ENCODE data around the gene ZNF669. TPM values are rescaled to one million over a fixed set of nuclear protein-coding genes. Genes with fewer than 3 reads are reported as not detected.
"Not testable (repeated sequence)": the region's sequence is repeated elsewhere in the genome, so short reads cannot be mapped to it uniquely, and the experiment has no call there.

ZNF669 gene
- total RNA-seq, result 0.64 TPM

- peak; percentile 92 to 99 for DNase-seq (ENCODE audit: low spot score in 2 of 2)
- peaks cover 0 to 28% of the 10 kb centered on the region in 2 donors for H3K9me3 ChIP-seq
- peak within 1 kb of the TSS; percentile 67 to 86 for H3K27ac ChIP-seq
- H3K4me3 ChIP-seq, result peak within 1 kb of the TSS; percentile 63 to 75
- peak in 1 of 3 experiments; percentile 10 for TF ChIP-seq CTCF (IDR thresholded peaks at IDR 0.05)
- peaks cover 29 to 32% of the 10 kb centered on the region in 2 donors for H3K36me3 ChIP-seq
- no peaks in the 10 kb centered on the region for H3K27me3 ChIP-seq
- intact Hi-C loops (cut with DNase I), result loop anchor here (1.0 to 5.0 kb wide), 3 partner anchors 26 to 172 kb away; partner anchors contain the start of genes AHCTF1 and ZNF670
- H3K4me1 ChIP-seq, result peaks cover 0 to 13% of the 10 kb centered on the region in 2 donors
Measured at GRCh38 chr1:247103859-247104591, at the start of gene ZNF669. ZNF669 (minus strand) TSS chr1:247104356; CDS start chr1:247104199, 157 bp downstream.

- Histone ChIP-seq H3K9me3 (peaks cover 11 to 98% of the 10 kb centered on the region in 2 donors), H3K36me3 (peaks cover 7 to 16% of the 10 kb centered on the region in 2 donors)
Measured at GRCh38 chr1:247147781-247148180, 43.6 kb upstream of the ZNF669 start.

DNA sequence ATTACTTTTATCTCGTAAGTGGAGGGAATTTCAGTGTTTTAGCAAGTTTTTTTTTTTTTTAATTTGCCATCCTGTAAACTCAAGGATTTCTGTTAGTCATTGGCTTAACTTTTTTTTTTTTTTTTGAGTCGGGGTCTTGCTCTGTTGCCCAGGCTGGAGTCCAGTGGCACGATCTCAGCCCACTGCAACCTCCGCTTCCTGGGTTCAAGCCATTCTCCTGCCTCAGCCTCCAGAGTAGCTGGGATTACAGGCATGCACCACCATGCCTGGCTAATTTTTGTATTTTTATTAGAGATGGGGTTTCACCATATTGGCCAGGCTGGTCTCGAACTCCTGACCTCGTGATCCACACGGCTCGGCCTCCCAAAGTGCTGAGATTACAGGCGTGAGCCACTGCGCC, 43.0 kb upstream of the ZNF669 start:
- H3K27ac ChIP-seq; H3K4me3 ChIP-seq; intact Hi-C loops (cut with DNase I); H3K4me1 ChIP-seq; H3K27me3 ChIP-seq; DNase-seq (ENCODE audit: low spot score in 2 of 2): not testable (repeated sequence)
- Histone ChIP-seq H3K9me3 (peaks cover 12 to 99% of the 10 kb centered on the region in 2 donors), H3K36me3 (peaks cover 7 to 16% of the 10 kb centered on the region in 2 donors)

More at GRCh38 chr1:247147781-247148180, 43.6 kb upstream of the ZNF669 start:
- intact Hi-C loops (cut with DNase I), result no loop called here
- Histone ChIP-seq H3K27ac (no peak overlapping the region), H3K27me3 (no peaks in the 10 kb centered on the region), H3K4me1 (no peaks in the 10 kb centered on the region), H3K4me3 (no peak overlapping the region)
- TF ChIP-seq CTCF (IDR thresholded peaks at IDR 0.05), result no peak
- no peak for DNase-seq (ENCODE audit: low spot score in 2 of 2)

DNA sequence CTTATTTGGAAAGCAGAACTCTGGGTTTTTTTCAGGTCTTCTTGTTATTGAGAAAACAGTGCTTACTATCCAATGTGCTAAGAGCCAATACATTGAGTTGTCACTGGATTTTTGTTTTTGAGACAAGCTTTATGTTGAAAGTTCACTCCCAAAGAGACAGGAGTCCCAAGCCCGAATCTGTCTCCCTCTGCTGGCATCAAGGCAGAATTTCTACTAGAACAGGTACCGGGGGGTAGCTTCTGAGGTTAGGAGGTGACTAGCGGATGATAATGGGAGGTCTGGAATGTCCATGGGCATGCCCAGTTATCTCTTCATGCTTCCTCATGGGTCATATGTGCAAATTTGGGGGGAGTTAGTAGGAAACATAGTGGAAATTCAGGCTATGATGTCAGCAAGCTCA, 42.5 kb upstream of the ZNF669 start:
- Histone ChIP-seq H3K27me3 (no peaks in the 10 kb centered on the region), H3K4me1 (no peaks in the 10 kb centered on the region), H3K36me3 (peaks cover 7 to 19% of the 10 kb centered on the region in 2 donors), H3K9me3 (peaks cover 17 to 99% of the 10 kb centered on the region in 2 donors), H3K27ac (no peak overlapping the region), H3K4me3 (no peak overlapping the region)
- intact Hi-C loops (cut with DNase I), result no loop called here
- no peak for DNase-seq (ENCODE audit: low spot score in 2 of 2)
- TF ChIP-seq CTCF (IDR thresholded peaks at IDR 0.05), result no peak

DNA sequence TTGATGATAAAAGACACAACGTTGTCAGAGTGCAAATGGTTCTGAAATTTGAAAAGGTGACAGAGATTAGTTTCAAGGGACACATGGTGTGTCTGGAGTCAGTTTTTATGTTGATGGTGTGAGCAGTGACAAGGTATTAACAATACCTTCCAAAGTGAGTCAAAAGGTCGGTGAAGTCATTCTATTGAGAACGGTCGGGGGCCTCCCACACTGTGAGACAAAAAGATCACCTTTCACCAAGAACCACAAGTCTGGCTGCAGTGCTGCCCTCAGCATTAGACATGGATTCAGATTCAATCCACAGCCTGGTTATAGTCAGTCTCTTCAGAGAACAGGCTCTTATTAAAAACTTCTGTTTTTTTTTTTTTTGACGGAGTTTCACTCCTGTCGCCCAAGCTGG, 41.1 kb upstream of the ZNF669 start:
- intact Hi-C loops (cut with DNase I), result no loop called here
- peaks cover 7 to 20% of the 10 kb centered on the region in 2 donors for H3K36me3 ChIP-seq
- no peak overlapping the region for H3K4me3 ChIP-seq
- H3K27me3 ChIP-seq, result no peaks in the 10 kb centered on the region
- DNase-seq (ENCODE audit: low spot score in 2 of 2), result no peak
- peaks cover 31 to 100% of the 10 kb centered on the region in 2 donors for H3K9me3 ChIP-seq
- H3K4me1 ChIP-seq, result no peaks in the 10 kb centered on the region
- no peak for TF ChIP-seq CTCF (IDR thresholded peaks at IDR 0.05)
- H3K27ac ChIP-seq, result no peak overlapping the region

- intact Hi-C loops (cut with DNase I); H3K4me1 ChIP-seq; H3K36me3 ChIP-seq; DNase-seq (ENCODE audit: low spot score in 2 of 2); H3K27ac ChIP-seq; H3K4me3 ChIP-seq; H3K27me3 ChIP-seq: not testable (repeated sequence)
- peaks cover 73 to 100% of the 10 kb centered on the region in 2 donors for H3K9me3 ChIP-seq
Measured at GRCh38 chr1:247139557-247139956, 35.4 kb upstream of the ZNF669 start.

All from ascending aorta (tissue), 2 donors.